H1 (cell line): Measurements from ENCODE around the gene LIPT2. TPM values are rescaled to one million over a fixed set of nuclear protein-coding genes. Genes with fewer than 3 reads are reported as not detected.

ENCODE experiments used
- NRF1 ChIP-seq: IDR thresholded peaks from 2 replicates; pipeline ENCODE4 v1.6.1; 2011; ENCODE audit warnings: mild to moderate bottlenecking, low read depth, low read length, improper control_type of control experiment
- polyA plus RNA-seq, 7 experiments: library from polyadenylated mRNA; depleted of rRNA in 3 of 7; stranded (reverse) in 5 of 7; unstranded in 2 of 7; fragments of >200 nt in 5 of 7; fragments of 200-250 nt in 2 of 7; gene quantifications; 1 replicate in 5 of 7; 2 replicates in 1 of 7; 4 replicates in 1 of 7; pipeline versions ENCODE4 v1.2.1 to v1.2.3, GENCODE V29; 2011 to 2013; ENCODE audit warnings: missing spikeins in 2 of 7, mixed read lengths in 2 of 7
- total RNA-seq: library from RNA; stranded (reverse); fragmentation: NEBNext Ultra II Directional; extraction: Animal tissue kit (Norgen Biotek cat#: 25700); gene quantifications from 2 replicates; pipeline ENCODE4 v1.2.1, GENCODE V29; 2021

The LIPT2 gene
- total and polyA plus RNA-seq, 2 of the 8 experiments (the other 6 are each of a cell fraction or from before 2014, with no cell fraction given): 6.4 to 16.7 TPM

GRCh38 chr11:74492084-74492483, 1.4 kb downstream of the LIPT2 start (continued):
- no peak for TF ChIP-seq NRF1
- TF ChIP-seq, all 59 proteins: peak for 0
